Heart right ventricle (tissue), 16 donors: ENCODE measurements around the gene PMIS2. TPM values are rescaled to one million over a fixed set of nuclear protein-coding genes. Genes with fewer than 3 reads are reported as not detected.

Source experiments
- ATAC-seq, 8 donors: fragments of 200-7000 bp; cut with Tn5 transposase; one replicate each; pipeline ENCODE4 v1.9.1; 2020; ENCODE audit warnings: mild to moderate bottlenecking in 8 of 8, moderate library complexity in 8 of 8, moderate number of reproducible peaks in 1 of 8
- DNase-seq, 2 donors: peaks; one replicate each; pipeline ENCODE4 v3.0.0-alpha.2; 2020
- H3K27ac ChIP-seq, 10 donors: fragments of 200-600 bp; sonication (generic) in 2 of 10; one replicate each; pipeline versions ENCODE4 v1.5.0 to v1.8.0; 2020 to 2022; ENCODE audit warnings: mild to moderate bottlenecking in 3 of 10
- H3K27me3 ChIP-seq, 7 donors: fragments of 200-600 bp; one replicate each; pipeline ENCODE4 v1.8.0; 2021 to 2022; ENCODE audit warnings: mild to moderate bottlenecking in 2 of 7
- H3K36me3 ChIP-seq, 9 donors: fragments of 200-600 bp; sonication (generic) in 1 of 9; one replicate each; pipeline versions ENCODE4 v1.5.0 to v1.8.0; 2020 to 2022; ENCODE audit warnings: mild to moderate bottlenecking in 2 of 9
- H3K4me1 ChIP-seq, 9 donors: fragments of 200-600 bp; sonication (generic) in 1 of 9; one replicate each; pipeline versions ENCODE4 v1.5.0 to v1.8.0; 2020 to 2022; ENCODE audit warnings: mild to moderate bottlenecking in 4 of 9
- H3K4me3 ChIP-seq, 10 donors: fragments of 200-600 bp; sonication (generic) in 2 of 10; one replicate each; pipeline versions ENCODE4 v1.5.0 to v1.8.0; 2020 to 2022; ENCODE audit warnings: mild to moderate bottlenecking in 7 of 10, moderate library complexity in 2 of 10
- H3K9me3 ChIP-seq, 11 donors: fragments of 200-600 bp in 10 of 11; sonication (generic) in 2 of 11; one replicate each; pipeline versions ENCODE4 v1.5.0 to v1.8.0; 2013 to 2022; ENCODE audit warnings: mild to moderate bottlenecking in 2 of 11, control low read depth in 1 of 11, moderate library complexity in 1 of 11
- CTCF ChIP-seq, 9 donors: fragments of 200-600 bp; sonication (generic) in 2 of 9; IDR thresholded peaks; one replicate each; pipeline versions ENCODE4 v1.5.0 to v1.8.0; 2021 to 2022; ENCODE audit warnings: antibody characterized with exemption in 9 of 9, mild to moderate bottlenecking in 5 of 9, moderate library complexity in 1 of 9
- WGBS, 2 donors: extraction: QIAGEN DNeasy Blood & Tissue Kit; methylation state at CpG; one replicate each; pipeline ENCODE4 v1.1.7; 2013; ENCODE audit warnings: inconsistent platforms in 1 of 2; 5-methylcytosine and 5-hydroxymethylcytosine counted together
- intact Hi-C, 10 donors: fragments of 100-400 bp; cut with DNase I; formaldehyde crosslinking; loops; one replicate each; pipeline versions ENCODE4 v1.11.1 to v1.14.2; 2022
- polyA plus RNA-seq, 2 donors: library from polyadenylated mRNA; stranded (reverse); fragments of 200-250 nt; gene quantifications; one replicate each; pipeline ENCODE4 v1.2.3, GENCODE V29; 2013
- total RNA-seq, 10 donors: library from RNA; stranded (reverse); fragmentation: NEBNext Ultra II Directional in 3 of 10; extraction: Animal tissue kit (Norgen Biotek cat#: 25700) in 3 of 10; gene quantifications; one replicate each; pipeline versions ENCODE4 v1.2.1 to v1.2.4, GENCODE V29; 2021 to 2023
- donor health status: Arrhythmogenic right ventricular cardiomyopathy.
- donor health status: ischemic (EF 13 %, LVEDD 7.1; RV severe dilation, severe dysfunction).
- donor health status: healthy with polysubstance abuse.
- donor health status: DM: no; HTN: yes; CAD: no.
- donor health status: DM: no; HTN: no; CAD: no.
- donor health status: ischemic (EF 25% LVEDD 6.9; RV normal size, moderate dysfunction).
- donor health status: ischemic (EF 25% LVEDD 5.7; RV mildly dilated, moderate dysfunction).
- donor health status: healthy.
- donor health status: DM: yes; HTN: yes; CAD: no.
- donor health status: Ischemic cardiomyopathy.
- donor health status: ischemic (EF 35%, LVEDD 5.7; RV mildly dilated, moderate dysfunction).
- donor health status: nonischemic (EF 11% LVEDD 7.7; RV severe dilation, severe dysfunction).
- donor health status: DM: yes; HTN: yes; CAD: no.
- donor health status: PGD.
- donor health status: ischemic (EF 29% LVEDD 5.4; RV normal size, mild dysfunction).
- donor health status: nonischemic (EF 23%, LVEDD 6.1; RV moderate dilation, normal function).

The PMIS2 gene
- total and polyA plus RNA-seq, 12 donors, result not detected

DNA sequence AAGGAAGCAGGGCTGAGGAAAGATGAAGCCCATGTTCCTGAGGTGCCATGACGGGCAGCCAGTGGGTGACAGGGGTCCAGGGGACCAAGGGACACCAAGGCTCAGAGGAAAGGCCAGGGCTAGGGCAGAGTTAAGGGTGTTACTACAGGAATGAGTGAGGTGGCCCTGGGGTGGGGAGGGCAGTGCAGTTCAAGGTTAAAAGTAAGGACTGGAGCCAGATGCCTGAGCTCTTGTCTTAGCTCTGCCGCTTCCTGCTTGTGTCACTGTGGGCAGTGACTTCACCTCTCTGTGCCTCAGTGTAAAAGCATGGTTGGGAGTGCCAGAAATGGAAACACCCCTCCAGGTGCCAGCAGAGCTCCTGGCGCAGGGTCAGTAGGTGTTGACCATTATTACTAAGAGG is 50.7 kb downstream of the PMIS2 start:
- Histone ChIP-seq H3K4me1 (peaks cover 0 to 6% (median 0%) of the 10 kb centered on the region in 9 donors), H3K9me3 (no peaks in the 10 kb centered on the region), H3K36me3 (peaks cover 8 to 69% (median 54%) of the 10 kb centered on the region in 9 donors), H3K27ac (no peak overlapping the region), H3K27me3 (no peaks in the 10 kb centered on the region), H3K4me3 (no peak overlapping the region)
- WGBS, 2 donors, result 64 to 92% methylated on average over 3 of the region's 3 CpGs
- DNase-seq, result no peak
- no peak for ATAC-seq
- intact Hi-C loops, result no loop called here
- no peak for TF ChIP-seq CTCF (IDR thresholded peaks at IDR 0.05)

Other genes starting within 250 kb of the PMIS2 start
- not detected for gene FFAR1, start 238.3 kb upstream of the PMIS2 start, total RNA-seq
- not detected for gene FFAR1, start 238.3 kb upstream of the PMIS2 start, polyA plus RNA-seq
- gene FFAR3, start 227.7 kb upstream of the PMIS2 start, total RNA-seq, result under 1 TPM in 2 of 10 donors, not detected in 8; 0.40 to 0.49 TPM
- gene FFAR3, start 227.7 kb upstream of the PMIS2 start, polyA plus RNA-seq, result under 1 TPM in 1 of 2 donors, not detected in 1; 0.09 TPM
- not detected for gene GPR42, start 215.1 kb upstream of the PMIS2 start, total RNA-seq
- gene GPR42, start 215.1 kb upstream of the PMIS2 start, polyA plus RNA-seq, result not detected
- 1 to 10 TPM in 1 of 10 donors, under 1 TPM in 8, not detected in 1; 0.17 to 1.4 (median 0.54) TPM for gene FFAR2, start 137.9 kb upstream of the PMIS2 start, total RNA-seq
- under 1 TPM; 0.10 to 0.15 TPM for gene FFAR2, start 137.9 kb upstream of the PMIS2 start, polyA plus RNA-seq
- not detected for gene KRTDAP, start 95.7 kb upstream of the PMIS2 start, total RNA-seq
- gene KRTDAP, start 95.7 kb upstream of the PMIS2 start, polyA plus RNA-seq, result not detected
- 10 to 100 TPM in 3 of 10 donors, 1 to 10 TPM in 7; 2.0 to 15.7 (median 7.6) TPM for gene DMKN, start 72.5 kb upstream of the PMIS2 start, total RNA-seq
- gene DMKN, start 72.5 kb upstream of the PMIS2 start, polyA plus RNA-seq, result 10 to 100 TPM in 1 of 2 donors, 1 to 10 TPM in 1; 7.8 to 32.2 TPM
- gene SBSN, start 57.9 kb upstream of the PMIS2 start, total RNA-seq, result not detected
- under 1 TPM in 1 of 2 donors, not detected in 1; 0.20 TPM for gene SBSN, start 57.9 kb upstream of the PMIS2 start, polyA plus RNA-seq
- not detected for gene GAPDHS, start 52.7 kb upstream of the PMIS2 start, total RNA-seq
- gene GAPDHS, start 52.7 kb upstream of the PMIS2 start, polyA plus RNA-seq, result not detected
- gene TMEM147, start 40.5 kb upstream of the PMIS2 start, total RNA-seq, result 100 to 1,000 TPM in 3 of 10 donors, 10 to 100 TPM in 7; 62.8 to 103 (median 74.7) TPM
- 100 to 1,000 TPM in 1 of 2 donors, 10 to 100 TPM in 1; 78.0 to 229 TPM for gene TMEM147, start 40.5 kb upstream of the PMIS2 start, polyA plus RNA-seq
- not detected for gene ATP4A, start 22.5 kb upstream of the PMIS2 start, total RNA-seq
- gene ATP4A, start 22.5 kb upstream of the PMIS2 start, polyA plus RNA-seq, result not detected
- gene HAUS5, start 26.6 kb downstream of the PMIS2 start, total RNA-seq, result 1 to 10 TPM; 3.2 to 9.3 (median 4.7) TPM
- 10 to 100 TPM in 1 of 2 donors, 1 to 10 TPM in 1; 4.3 to 14.1 TPM for gene HAUS5, start 26.6 kb downstream of the PMIS2 start, polyA plus RNA-seq
- 10 to 100 TPM; 43.5 to 57.8 (median 53.2) TPM for gene RBM42, start 42.9 kb downstream of the PMIS2 start, total RNA-seq
- gene RBM42, start 42.9 kb downstream of the PMIS2 start, polyA plus RNA-seq, result 10 to 100 TPM; 76.3 to 93.1 TPM
- gene ETV2, start 55.6 kb downstream of the PMIS2 start, total RNA-seq, result under 1 TPM in 4 of 10 donors, not detected in 6; 0.26 to 0.55 (median 0.28) TPM
- 1 to 10 TPM in 1 of 2 donors, under 1 TPM in 1; 0.59 to 1.5 TPM for gene ETV2, start 55.6 kb downstream of the PMIS2 start, polyA plus RNA-seq
- 1,000 to 10,000 TPM; 1,085 to 1,585 (median 1,381) TPM for gene COX6B1, start 62.1 kb downstream of the PMIS2 start, total RNA-seq
- gene COX6B1, start 62.1 kb downstream of the PMIS2 start, polyA plus RNA-seq, result 1,000 to 10,000 TPM; 2,189 to 5,346 TPM
- under 1 TPM in 1 of 10 donors, not detected in 9; 0.38 TPM for gene UPK1A, start 80.3 kb downstream of the PMIS2 start, total RNA-seq
- under 1 TPM in 1 of 2 donors, not detected in 1; 0.03 TPM for gene UPK1A, start 80.3 kb downstream of the PMIS2 start, polyA plus RNA-seq
- gene ZBTB32, start 118.4 kb downstream of the PMIS2 start, total RNA-seq, result under 1 TPM in 1 of 10 donors, not detected in 9; 0.12 TPM
- under 1 TPM in 1 of 2 donors, not detected in 1; 0.03 TPM for gene ZBTB32, start 118.4 kb downstream of the PMIS2 start, polyA plus RNA-seq
- gene KMT2B, start 131.8 kb downstream of the PMIS2 start, total RNA-seq, result 10 to 100 TPM; 10.8 to 19.2 (median 14.6) TPM
- gene KMT2B, start 131.8 kb downstream of the PMIS2 start, polyA plus RNA-seq, result 10 to 100 TPM; 15.0 to 28.7 TPM
- gene IGFLR1, start 156.3 kb downstream of the PMIS2 start, total RNA-seq, result 10 to 100 TPM in 1 of 10 donors, 1 to 10 TPM in 9; 1.1 to 17.1 (median 2.3) TPM
- gene IGFLR1, start 156.3 kb downstream of the PMIS2 start, polyA plus RNA-seq, result 10 to 100 TPM in 1 of 2 donors, 1 to 10 TPM in 1; 6.6 to 13.3 TPM
- 10 to 100 TPM; 17.4 to 35.1 (median 20.3) TPM for gene U2AF1L4, start 159.2 kb downstream of the PMIS2 start, total RNA-seq
- gene U2AF1L4, start 159.2 kb downstream of the PMIS2 start, polyA plus RNA-seq, result 10 to 100 TPM; 11.5 to 57.7 TPM
- gene PSENEN, start 159.5 kb downstream of the PMIS2 start, total RNA-seq, result 10 to 100 TPM; 34.8 to 70.7 (median 44.9) TPM
- 100 to 1,000 TPM in 1 of 2 donors, 10 to 100 TPM in 1; 69.3 to 149 TPM for gene PSENEN, start 159.5 kb downstream of the PMIS2 start, polyA plus RNA-seq
- 1 to 10 TPM; 4.0 to 9.3 (median 4.8) TPM for gene LIN37, start 162.4 kb downstream of the PMIS2 start, total RNA-seq
- 10 to 100 TPM; 25.2 to 29.4 TPM for gene LIN37, start 162.4 kb downstream of the PMIS2 start, polyA plus RNA-seq
- 1,000 to 10,000 TPM in 5 of 10 donors, 100 to 1,000 TPM in 5; 448 to 1,269 (median 1,031) TPM for gene HSPB6, start 170.9 kb downstream of the PMIS2 start, total RNA-seq
- 100 to 1,000 TPM; 387 to 822 TPM for gene HSPB6, start 170.9 kb downstream of the PMIS2 start, polyA plus RNA-seq
- 10 to 100 TPM in 5 of 10 donors, 1 to 10 TPM in 5; 7.0 to 14.7 (median 9.7) TPM for gene PROSER3, start 172.0 kb downstream of the PMIS2 start, total RNA-seq
- gene PROSER3, start 172.0 kb downstream of the PMIS2 start, polyA plus RNA-seq, result 1 to 10 TPM; 5.5 to 9.7 TPM
- gene ARHGAP33, start 189.4 kb downstream of the PMIS2 start, total RNA-seq, result 1 to 10 TPM; 1.3 to 9.5 (median 5.6) TPM
- 10 to 100 TPM in 1 of 2 donors, 1 to 10 TPM in 1; 2.2 to 10.1 TPM for gene ARHGAP33, start 189.4 kb downstream of the PMIS2 start, polyA plus RNA-seq
- gene PRODH2, start 226.7 kb downstream of the PMIS2 start, total RNA-seq, result not detected
- gene PRODH2, start 226.7 kb downstream of the PMIS2 start, polyA plus RNA-seq, result not detected